GM23338 (cell line): Measurements from ENCODE around the gene APOC1. TPM values are rescaled to one million over a fixed set of nuclear protein-coding genes. Genes with fewer than 3 reads are reported as not detected.
"Not testable (repeated sequence)": the region's sequence is repeated elsewhere in the genome, so short reads cannot be mapped to it uniquely, and the experiment has no call there.

Source experiments
- ATAC-seq: fragments of 200-7000 bp; cut with Tn5 transposase; 3 replicates; pipeline ENCODE4 v1.9.1; 2020
- DNase-seq: peaks from one replicate; pipeline ENCODE4 v3.0.0-alpha.2; 2015; ENCODE audit warnings: low spot score
- H2AFZ ChIP-seq: fragments of 200-600 bp; sonication (generic); 2 replicates; pipeline ENCODE4 v1.8.0; 2016; ENCODE audit warnings: antibody characterized with exemption, mild to moderate bottlenecking, moderate library complexity
- H3F3A ChIP-seq: fragments of 200-600 bp; sonication (generic); replicated peaks from 2 replicates; pipeline ENCODE4 v1.8.0; 2017; ENCODE audit warnings: antibody characterized with exemption, mixed run types, low read depth
- H3K27ac ChIP-seq: fragments of 200-600 bp; sonication (generic); 2 replicates; pipeline ENCODE4 v1.6.1; 2016; ENCODE audit warnings: low read depth
- H3K27me3 ChIP-seq: fragments of 200-600 bp; sonication (generic); 2 replicates; pipeline ENCODE4 v1.8.0; 2016; ENCODE audit warnings: mild to moderate bottlenecking, mixed run types, moderate library complexity; ENCODE audit not compliant: insufficient read depth
- H3K36me3 ChIP-seq: fragments of 200-600 bp; sonication (generic); 2 replicates; pipeline ENCODE4 v1.8.0; 2016; ENCODE audit warnings: mild to moderate bottlenecking; ENCODE audit not compliant: insufficient read depth
- H3K4me1 ChIP-seq: fragments of 200-600 bp; sonication (generic); 2 replicates; pipeline ENCODE4 v1.8.0; 2016; ENCODE audit warnings: mild to moderate bottlenecking, moderate library complexity; ENCODE audit not compliant: insufficient read depth
- H3K4me2 ChIP-seq: fragments of 200-600 bp; sonication (generic); 2 replicates; pipeline ENCODE4 v1.7.1; 2017; ENCODE audit warnings: mixed run types
- H3K4me3 ChIP-seq: fragments of 200-600 bp; sonication (generic); 2 replicates; pipeline ENCODE4 v1.6.1; 2016; ENCODE audit warnings: mixed run types
- H3K79me2 ChIP-seq: fragments of 200-600 bp; sonication (generic); replicated peaks from 2 replicates; pipeline ENCODE4 v1.8.0; 2017; ENCODE audit warnings: mild to moderate bottlenecking; ENCODE audit not compliant: insufficient read depth
- H3K9me2 ChIP-seq: fragments of 200-600 bp; sonication (generic); 2 replicates; pipeline ENCODE4 v1.8.0; 2017; ENCODE audit not compliant: insufficient read depth
- H4K20me1 ChIP-seq: fragments of 200-600 bp; sonication (generic); replicated peaks from 2 replicates; pipeline ENCODE4 v1.8.0; 2017; ENCODE audit warnings: mild to moderate bottlenecking; ENCODE audit not compliant: insufficient read depth
- H3K27ac Mint-ChIP-seq: 2 replicates; pipeline ENCODE4 v1.8.0; 2020; ENCODE audit warnings: inconsistent platforms, mild to moderate bottlenecking, moderate library complexity, mixed read lengths
- H3K27me3 Mint-ChIP-seq: 3 replicates; pipeline ENCODE4 v1.8.0; 2022; ENCODE audit warnings: low read depth, mild to moderate bottlenecking, moderate library complexity, mixed read lengths, inconsistent platforms; ENCODE audit not compliant: insufficient read depth, poor library complexity
- H3K36me3 Mint-ChIP-seq: 3 replicates; pipeline ENCODE4 v1.8.0; 2021; ENCODE audit warnings: low read depth, mild to moderate bottlenecking, inconsistent platforms, moderate library complexity, mixed read lengths
- H3K4me1 Mint-ChIP-seq: 3 replicates; pipeline ENCODE4 v1.8.0; 2020; ENCODE audit warnings: mild to moderate bottlenecking, inconsistent platforms, mixed read lengths
- H3K4me3 Mint-ChIP-seq: 3 replicates; pipeline ENCODE4 v1.8.0; 2021; ENCODE audit warnings: moderate library complexity, mild to moderate bottlenecking, inconsistent platforms, mixed read lengths
- H3K9me3 Mint-ChIP-seq: 3 replicates; pipeline ENCODE4 v1.8.0; 2020; ENCODE audit warnings: moderate library complexity, mild to moderate bottlenecking, inconsistent platforms, mixed read lengths
- CREB1 ChIP-seq: fragments of 250-450 bp; sonication (Bioruptor Pico); IDR thresholded peaks from 2 replicates; pipeline ENCODE4 v1.5.0; 2020; ENCODE audit warnings: low read depth, mild to moderate bottlenecking, moderate library complexity
- EZH2phosphoT487 ChIP-seq: fragments of 200-600 bp; sonication (generic); IDR thresholded peaks from one replicate; pipeline ENCODE4 v1.8.1; 2018; ENCODE audit warnings: antibody characterized with exemption; ENCODE audit not compliant: unreplicated experiment
- JUNB ChIP-seq: IDR thresholded peaks from one replicate; pipeline ENCODE4 v1.6.1; 2016; ENCODE audit warnings: antibody characterized with exemption; ENCODE audit not compliant: unreplicated experiment
- ZNF331 ChIP-seq: fragments of 250-450 bp; sonication (Bioruptor Pico); IDR thresholded peaks from 2 replicates; pipeline ENCODE4 v1.5.0; 2020; ENCODE audit warnings: low read depth, mild to moderate bottlenecking, moderate library complexity
- polyA plus RNA-seq: library from polyadenylated mRNA; unstranded; fragments of >200 nt; fragmentation: Nextera tagmentation; extraction: Ambion mirVana; gene quantifications from 2 replicates; pipeline ENCODE4 v1.2.1, GENCODE V29; 2016
- total RNA-seq: library from RNA; depleted of rRNA; stranded (reverse); fragments of >200 nt; shearing (Covaris generic); gene quantifications from 2 replicates; pipeline ENCODE4 v1.2.3, GENCODE V29; 2014
- TF ChIP-seq, protein P1 (sequence below): fragments of 250-450 bp; sonication (Bioruptor Pico); IDR thresholded peaks from 2 replicates; pipeline ENCODE4 v1.5.0; 2020; ENCODE audit warnings: mild to moderate bottlenecking, moderate library complexity
- TF ChIP-seq, protein P2 (sequence below): IDR thresholded peaks from 2 replicates; pipeline ENCODE4 v1.6.1; 2016; ENCODE audit warnings: antibody characterized with exemption

Gene APOC1
- total and polyA plus RNA-seq, 2 experiments from 2014 or later = 26.8 to 221 TPM

GRCh38 chr19:44882063-44882462 is 32.3 kb upstream of the APOC1 start (continued):
- TF ChIP-seq, protein P1, sequence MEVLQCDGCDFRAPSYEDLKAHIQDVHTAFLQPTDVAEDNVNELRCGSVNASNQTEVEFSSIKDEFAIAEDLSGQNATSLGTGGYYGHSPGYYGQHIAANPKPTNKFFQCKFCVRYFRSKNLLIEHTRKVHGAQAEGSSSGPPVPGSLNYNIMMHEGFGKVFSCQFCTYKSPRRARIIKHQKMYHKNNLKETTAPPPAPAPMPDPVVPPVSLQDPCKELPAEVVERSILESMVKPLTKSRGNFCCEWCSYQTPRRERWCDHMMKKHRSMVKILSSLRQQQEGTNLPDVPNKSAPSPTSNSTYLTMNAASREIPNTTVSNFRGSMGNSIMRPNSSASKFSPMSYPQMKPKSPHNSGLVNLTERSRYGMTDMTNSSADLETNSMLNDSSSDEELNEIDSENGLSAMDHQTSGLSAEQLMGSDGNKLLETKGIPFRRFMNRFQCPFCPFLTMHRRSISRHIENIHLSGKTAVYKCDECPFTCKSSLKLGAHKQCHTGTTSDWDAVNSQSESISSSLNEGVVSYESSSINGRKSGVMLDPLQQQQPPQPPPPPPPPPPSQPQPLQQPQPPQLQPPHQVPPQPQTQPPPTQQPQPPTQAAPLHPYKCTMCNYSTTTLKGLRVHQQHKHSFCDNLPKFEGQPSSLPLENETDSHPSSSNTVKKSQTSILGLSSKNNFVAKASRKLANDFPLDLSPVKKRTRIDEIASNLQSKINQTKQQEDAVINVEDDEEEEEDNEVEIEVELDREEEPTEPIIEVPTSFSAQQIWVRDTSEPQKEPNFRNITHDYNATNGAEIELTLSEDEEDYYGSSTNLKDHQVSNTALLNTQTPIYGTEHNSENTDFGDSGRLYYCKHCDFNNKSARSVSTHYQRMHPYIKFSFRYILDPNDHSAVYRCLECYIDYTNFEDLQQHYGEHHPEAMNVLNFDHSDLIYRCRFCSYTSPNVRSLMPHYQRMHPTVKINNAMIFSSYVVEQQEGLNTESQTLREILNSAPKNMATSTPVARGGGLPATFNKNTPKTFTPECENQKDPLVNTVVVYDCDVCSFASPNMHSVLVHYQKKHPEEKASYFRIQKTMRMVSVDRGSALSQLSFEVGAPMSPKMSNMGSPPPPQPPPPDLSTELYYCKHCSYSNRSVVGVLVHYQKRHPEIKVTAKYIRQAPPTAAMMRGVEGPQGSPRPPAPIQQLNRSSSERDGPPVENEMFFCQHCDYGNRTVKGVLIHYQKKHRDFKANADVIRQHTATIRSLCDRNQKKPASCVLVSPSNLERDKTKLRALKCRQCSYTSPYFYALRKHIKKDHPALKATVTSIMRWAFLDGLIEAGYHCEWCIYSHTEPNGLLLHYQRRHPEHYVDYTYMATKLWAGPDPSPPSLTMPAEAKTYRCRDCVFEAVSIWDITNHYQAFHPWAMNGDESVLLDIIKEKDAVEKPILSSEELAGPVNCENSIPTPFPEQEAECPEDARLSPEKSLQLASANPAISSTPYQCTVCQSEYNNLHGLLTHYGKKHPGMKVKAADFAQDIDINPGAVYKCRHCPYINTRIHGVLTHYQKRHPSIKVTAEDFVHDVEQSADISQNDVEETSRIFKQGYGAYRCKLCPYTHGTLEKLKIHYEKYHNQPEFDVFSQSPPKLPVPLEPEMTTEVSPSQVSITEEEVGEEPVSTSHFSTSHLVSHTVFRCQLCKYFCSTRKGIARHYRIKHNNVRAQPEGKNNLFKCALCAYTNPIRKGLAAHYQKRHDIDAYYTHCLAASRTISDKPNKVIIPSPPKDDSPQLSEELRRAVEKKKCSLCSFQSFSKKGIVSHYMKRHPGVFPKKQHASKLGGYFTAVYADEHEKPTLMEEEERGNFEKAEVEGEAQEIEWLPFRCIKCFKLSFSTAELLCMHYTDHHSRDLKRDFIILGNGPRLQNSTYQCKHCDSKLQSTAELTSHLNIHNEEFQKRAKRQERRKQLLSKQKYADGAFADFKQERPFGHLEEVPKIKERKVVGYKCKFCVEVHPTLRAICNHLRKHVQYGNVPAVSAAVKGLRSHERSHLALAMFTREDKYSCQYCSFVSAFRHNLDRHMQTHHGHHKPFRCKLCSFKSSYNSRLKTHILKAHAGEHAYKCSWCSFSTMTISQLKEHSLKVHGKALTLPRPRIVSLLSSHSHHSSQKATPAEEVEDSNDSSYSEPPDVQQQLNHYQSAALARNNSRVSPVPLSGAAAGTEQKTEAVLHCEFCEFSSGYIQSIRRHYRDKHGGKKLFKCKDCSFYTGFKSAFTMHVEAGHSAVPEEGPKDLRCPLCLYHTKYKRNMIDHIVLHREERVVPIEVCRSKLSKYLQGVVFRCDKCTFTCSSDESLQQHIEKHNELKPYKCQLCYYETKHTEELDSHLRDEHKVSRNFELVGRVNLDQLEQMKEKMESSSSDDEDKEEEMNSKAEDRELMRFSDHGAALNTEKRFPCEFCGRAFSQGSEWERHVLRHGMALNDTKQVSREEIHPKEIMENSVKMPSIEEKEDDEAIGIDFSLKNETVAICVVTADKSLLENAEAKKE (CRISPR knock-in tag) = no peak
- TF ChIP-seq CREB1 (CRISPR knock-in tag) = no peak
- no peak for TF ChIP-seq EZH2phosphoT487
- no peak for TF ChIP-seq ZNF331
- TF ChIP-seq, protein P2, sequence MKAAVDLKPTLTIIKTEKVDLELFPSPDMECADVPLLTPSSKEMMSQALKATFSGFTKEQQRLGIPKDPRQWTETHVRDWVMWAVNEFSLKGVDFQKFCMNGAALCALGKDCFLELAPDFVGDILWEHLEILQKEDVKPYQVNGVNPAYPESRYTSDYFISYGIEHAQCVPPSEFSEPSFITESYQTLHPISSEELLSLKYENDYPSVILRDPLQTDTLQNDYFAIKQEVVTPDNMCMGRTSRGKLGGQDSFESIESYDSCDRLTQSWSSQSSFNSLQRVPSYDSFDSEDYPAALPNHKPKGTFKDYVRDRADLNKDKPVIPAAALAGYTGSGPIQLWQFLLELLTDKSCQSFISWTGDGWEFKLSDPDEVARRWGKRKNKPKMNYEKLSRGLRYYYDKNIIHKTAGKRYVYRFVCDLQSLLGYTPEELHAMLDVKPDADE = no peak
- TF ChIP-seq JUNB = no peak

DNA sequence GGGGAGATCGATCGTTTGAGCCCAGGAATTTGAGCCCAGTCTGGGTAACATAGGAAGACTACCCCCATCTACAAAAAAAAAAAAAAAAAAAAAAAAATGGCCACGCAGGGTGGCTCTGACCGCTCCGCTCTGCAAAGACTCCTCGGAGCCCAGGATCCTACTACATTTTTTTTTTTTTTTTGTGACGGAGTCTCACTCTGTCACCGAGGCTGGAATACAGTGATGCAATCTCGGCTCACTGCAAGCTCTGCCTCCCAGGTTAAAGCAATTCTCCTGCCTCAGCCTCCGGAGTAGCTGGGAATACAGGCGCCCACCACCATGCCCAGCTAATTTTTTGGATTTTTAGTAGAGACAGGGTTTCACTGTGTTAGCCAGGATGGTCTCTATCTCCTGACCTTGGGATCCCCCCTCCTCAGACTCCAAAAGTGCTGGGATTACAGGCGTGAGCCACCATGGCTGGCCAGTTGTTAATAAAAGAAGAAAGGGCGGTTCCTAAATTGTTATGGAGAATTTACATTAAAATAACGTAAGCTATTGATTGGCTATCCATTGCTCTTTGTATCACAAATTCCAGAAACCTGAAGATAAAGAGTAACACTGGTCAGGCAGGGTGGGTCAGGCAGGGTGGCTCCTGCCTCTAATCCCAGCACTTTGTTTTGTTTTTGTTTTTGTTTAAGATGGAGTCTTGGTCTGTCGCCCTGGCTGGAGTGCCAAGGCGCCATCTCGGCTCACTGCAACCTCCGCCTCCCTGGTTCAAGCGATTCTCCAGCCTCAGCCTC is 31.6 kb upstream of the APOC1 start:
- Mint-ChIP-seq H3K36me3 (peaks cover 45% of the 10 kb centered on the region), H3K27ac (peak overlapping the region; percentile 34; the same call in 1 of the 2 replicates), H3K4me1 (peaks cover 32% of the 10 kb centered on the region), H3K27me3 (peaks cover 13% of the 10 kb centered on the region)
- not testable (repeated sequence) for H3K27me3 ChIP-seq, H3K4me3 ChIP-seq, H3K4me3 Mint-ChIP-seq, H3K9me3 Mint-ChIP-seq, H2AFZ ChIP-seq, H4K20me1 ChIP-seq, H3F3A ChIP-seq, H3K9me2 ChIP-seq, H3K79me2 ChIP-seq
- peak; percentile 48 for DNase-seq
- H3K4me1 ChIP-seq = peaks cover 29% of the 10 kb centered on the region
- peak overlapping the region; percentile 60 for H3K4me2 ChIP-seq
- H3K27ac ChIP-seq = peak overlapping the region; percentile 92
- peak; percentile 51 for ATAC-seq
- peaks cover 11% of the 10 kb centered on the region for H3K36me3 ChIP-seq
